Raji (cell line): ENCODE results near the gene RBPMS2.

Experiments
- POLR2A ChIP-seq: IDR thresholded peaks from 2 replicates; pipeline ENCODE4 v1.6.1; 2011; ENCODE audit warnings: low read depth, low read length, control low read depth; ENCODE audit not compliant: insufficient read depth

RBPMS2 gene

DNA sequence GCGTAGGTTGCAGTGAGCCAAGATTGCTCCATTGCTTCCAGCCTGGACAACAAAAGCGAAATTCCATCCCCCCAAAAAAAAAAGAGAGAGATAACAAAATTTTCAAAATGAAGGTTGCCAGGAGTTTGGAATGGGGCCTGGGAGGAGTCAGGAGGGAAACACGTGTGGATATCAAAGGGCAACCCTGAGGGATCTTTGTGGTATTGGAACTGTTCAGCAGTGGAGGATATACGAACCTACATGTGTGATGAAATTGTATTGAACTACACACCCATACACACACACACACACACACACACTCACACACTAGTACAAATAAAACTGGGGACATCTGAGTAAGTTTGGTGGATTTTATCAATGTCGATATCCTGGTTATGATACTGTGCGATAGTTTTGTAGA is 61.8 kb downstream of the RBPMS2 start:
- TF ChIP-seq POLR2A: no peak

GRCh38 chr15:64712353-64712752 is 63.0 kb downstream of the RBPMS2 start:
- TF ChIP-seq POLR2A: no peak

DNA sequence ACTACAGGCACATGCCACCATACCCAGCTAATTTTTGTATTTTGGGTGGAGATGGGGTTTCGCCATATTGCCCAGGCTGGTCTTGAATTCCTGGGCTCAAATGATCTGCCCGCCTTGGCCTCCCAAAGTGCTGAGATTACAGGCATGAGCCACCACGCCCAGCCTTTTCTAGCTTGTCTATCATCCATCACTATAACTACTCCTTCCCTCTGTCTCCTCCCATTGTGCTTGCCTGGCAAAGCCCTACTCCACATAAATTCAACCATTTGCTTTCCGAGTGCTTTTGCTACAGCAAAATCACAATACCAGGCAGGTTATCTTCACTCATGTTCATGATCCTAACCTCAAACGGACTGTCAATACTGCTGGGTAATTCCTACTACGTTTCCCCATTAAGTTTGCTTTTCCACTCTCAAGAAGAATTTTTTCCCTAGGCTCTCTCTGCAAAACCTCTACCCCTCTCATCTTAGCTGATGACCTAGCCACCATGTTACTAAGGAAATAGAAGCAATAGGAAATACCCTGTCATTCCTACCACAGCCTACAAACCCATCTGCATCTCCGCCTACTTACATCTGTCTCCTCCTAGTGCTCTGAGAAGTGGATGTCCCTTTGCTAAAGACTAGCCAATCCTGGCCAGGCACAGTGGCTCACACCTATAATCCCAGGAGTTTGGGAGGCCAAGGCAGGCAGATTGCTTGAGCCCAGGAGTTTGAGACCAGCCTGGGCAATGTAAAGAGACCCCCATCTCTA is 64.5 kb downstream of the RBPMS2 start:
- no peak for TF ChIP-seq POLR2A

- no peak for TF ChIP-seq POLR2A
These were observed 69.1 kb downstream of the RBPMS2 start for GRCh38 chr15:64706011-64706911.

DNA sequence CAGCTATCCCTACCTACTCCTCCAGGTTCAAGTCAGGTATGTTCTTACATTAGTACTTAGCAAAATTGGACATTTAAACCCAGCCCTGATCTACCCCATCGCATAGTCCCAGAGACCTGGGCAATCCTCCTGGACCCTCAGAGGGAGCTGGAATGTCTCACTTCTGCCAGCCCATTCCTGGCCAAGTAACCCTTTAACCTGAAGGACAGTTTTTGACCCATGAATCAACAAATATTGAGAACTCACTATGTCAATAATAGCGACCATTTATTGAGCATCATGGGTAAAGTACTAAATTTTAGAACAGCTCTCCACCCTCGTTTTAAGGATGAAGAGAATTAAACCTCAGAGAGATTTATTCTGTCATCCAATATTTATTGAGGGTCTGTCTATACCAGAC is 70.4 kb downstream of the RBPMS2 start:
- no peak for TF ChIP-seq POLR2A

GRCh38 chr15:64703632-64703959 is 71.8 kb downstream of the RBPMS2 start:
- TF ChIP-seq POLR2A: no peak

DNA sequence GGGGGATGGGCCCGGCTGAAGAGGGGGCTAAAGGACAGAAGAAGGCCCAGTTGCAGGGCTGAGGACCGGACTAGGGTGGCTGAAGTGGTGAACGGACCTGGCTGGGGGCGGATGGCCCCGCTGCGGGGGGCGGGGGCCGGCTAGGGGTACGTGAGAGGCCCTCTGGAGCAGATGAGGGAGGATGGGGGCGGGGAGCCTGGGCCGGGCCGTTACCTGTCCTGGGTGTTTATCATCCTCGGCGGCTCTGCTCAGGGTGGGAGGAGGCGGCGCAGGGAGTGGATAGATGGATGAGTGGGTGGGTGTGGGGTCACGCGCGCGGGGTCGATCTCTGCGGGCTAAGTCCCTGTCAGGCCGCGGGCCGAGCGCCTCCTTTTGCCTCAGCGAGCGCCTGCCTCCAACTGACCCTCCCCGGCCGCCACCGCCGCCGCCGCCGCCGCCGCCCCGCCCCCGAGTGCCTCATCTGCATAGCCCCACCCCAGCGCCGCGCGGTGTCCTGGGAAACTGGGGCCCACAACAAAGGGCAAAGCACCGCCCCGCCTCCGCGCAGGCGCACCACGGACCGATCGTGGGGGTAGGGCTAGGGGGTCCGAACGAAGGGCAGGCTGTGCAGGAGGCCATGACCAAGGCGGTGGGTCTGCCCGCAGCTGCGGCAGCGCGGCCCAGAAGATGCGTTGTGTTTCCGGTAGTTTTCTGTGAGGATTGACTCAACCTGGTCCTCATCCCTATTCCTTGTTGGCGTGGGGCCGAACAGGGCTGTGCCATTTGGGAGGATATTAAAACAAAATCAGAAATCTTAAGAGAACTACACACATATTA is 72.4 kb downstream of the RBPMS2 start:
- TF ChIP-seq POLR2A: peak; percentile 95

DNA sequence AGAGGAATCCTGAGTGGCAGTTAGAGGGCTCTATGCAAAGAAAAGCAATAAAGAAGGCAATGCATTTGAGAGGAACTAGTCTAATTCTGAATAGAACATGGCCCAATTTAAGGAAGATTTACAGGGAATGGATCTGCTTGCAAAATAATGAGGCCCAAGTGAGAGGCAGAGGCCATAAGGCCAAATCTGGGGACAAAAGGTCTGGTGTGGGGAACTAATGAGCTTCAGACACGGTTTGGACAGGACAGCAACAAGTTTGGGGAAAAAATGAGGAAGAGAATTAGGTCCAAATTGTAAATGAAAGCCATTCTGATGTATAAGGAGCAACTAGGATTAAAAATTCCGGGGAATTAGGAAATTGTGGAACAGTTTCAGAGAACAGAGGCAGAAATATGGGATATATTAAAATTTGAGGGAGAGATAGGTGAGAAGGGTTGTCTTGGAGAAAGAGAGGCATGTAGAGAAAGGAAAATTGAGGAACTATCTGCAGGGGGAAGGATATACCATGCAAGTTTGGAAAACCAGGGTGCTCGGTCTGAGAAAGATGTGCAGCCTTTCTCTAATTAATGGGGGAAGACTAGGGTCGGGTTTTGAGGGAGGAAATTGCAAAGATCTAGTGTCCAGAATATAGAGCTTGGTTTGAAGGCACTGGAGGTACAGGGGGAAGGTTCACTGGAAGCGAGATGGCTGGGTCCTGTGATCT is 73.8 kb downstream of the RBPMS2 start:
- TF ChIP-seq POLR2A: no peak

DNA sequence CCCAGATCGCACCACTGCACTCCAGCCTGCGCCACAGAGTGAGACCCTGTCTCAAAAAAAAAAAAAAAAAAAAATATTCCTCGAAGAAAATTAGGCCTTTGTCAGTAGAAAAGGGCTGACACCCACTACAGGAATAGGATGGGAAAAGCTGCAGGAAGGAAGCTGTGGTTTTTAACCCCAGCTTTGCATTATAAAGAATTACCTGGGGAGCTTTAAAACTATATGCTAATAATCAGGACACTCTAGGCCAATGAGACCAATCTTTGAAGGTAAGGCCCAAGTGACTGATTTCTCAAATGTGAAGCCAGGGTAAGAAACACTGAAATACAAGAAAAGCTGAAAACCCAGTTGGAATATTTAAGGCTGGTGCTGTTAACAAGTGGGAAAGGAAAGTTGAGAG is 74.3 kb downstream of the RBPMS2 start:
- TF ChIP-seq POLR2A: no peak

GRCh38 chr15:64699751-64700388 is 75.5 kb downstream of the RBPMS2 start:
- TF ChIP-seq POLR2A: no peak

DNA sequence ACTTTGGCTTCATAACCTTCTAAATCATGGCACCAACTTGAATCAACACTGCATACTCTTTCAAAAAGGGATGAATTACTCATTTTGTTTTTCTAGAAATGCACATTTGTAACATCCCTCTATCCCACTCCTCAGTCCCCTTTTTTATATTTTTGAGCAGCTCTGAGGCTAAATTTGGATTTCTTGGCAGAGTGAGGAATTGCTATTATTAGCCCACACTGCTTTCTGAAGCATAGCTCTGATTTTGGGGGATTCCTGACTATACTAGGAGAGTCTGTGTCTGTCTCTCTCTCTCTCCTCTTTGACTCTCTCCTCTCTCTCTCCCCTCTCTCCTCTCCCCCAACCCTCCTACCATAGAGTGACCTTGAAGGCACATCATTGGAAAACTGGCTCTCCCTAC is 76.6 kb downstream of the RBPMS2 start:
- TF ChIP-seq POLR2A: no peak

DNA sequence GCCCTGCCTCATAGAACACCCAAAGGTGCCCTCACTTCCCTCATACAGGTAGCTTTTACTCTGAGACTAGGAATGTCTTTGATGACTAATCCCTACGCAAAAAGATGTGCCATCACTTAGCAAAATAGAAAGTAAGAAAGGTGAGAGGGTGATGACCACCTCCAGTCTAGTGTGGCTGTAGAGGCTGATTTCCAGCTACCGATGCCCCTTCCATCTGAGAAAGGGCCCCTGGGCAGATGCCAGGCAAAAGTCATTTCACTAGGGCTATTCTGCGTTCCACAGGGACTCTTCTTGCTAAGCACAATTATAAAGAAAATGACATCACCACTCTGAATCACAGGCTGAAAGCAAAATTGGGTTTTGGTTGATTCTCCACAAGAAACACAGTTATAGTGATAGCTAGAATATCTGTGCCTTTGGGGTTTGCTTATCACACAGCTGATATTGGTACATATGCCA is 77.4 kb downstream of the RBPMS2 start:
- no peak for TF ChIP-seq POLR2A

DNA sequence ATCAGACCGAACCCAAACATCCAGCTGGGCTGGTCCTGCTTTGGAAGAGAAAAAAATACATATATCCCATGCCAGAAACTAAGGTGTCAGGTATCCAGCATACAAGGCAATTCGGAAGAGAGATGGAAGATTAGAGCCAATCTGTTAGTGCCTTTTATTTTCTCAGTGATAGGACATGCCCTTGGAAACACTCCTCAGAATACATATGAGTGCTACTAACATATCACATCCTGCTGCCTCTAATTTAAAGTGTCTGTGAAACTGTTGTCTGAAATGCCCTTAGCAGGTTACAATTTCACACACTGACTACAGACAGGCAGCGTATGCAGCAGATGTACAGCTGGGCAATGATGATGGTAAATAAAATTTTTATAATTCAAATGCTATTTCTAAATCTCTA is 78.9 kb downstream of the RBPMS2 start:
- TF ChIP-seq POLR2A: no peak

DNA sequence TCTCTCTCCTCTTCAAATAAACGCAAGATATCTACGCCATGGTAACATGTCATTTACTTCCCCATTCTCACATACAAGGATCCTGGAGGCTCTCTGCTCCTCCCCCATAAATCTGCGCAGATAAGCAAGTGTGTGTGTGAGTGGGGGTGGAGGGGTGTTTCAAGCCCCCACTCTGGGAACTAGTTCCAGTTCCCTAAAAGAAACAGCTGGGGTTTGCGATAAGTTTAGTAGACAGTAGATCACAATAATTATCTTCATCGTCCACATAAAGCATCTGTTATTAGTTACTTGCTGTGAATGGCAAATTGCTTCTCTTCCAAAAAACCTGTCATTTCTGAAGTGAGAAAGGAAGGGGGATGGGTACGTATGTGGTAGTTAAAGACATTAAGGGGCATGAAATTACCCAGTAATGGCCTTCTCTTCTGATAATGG is 79.8 kb downstream of the RBPMS2 start:
- TF ChIP-seq POLR2A: no peak
